ENCODE results near the gene MAX.

The MAX gene

DNA sequence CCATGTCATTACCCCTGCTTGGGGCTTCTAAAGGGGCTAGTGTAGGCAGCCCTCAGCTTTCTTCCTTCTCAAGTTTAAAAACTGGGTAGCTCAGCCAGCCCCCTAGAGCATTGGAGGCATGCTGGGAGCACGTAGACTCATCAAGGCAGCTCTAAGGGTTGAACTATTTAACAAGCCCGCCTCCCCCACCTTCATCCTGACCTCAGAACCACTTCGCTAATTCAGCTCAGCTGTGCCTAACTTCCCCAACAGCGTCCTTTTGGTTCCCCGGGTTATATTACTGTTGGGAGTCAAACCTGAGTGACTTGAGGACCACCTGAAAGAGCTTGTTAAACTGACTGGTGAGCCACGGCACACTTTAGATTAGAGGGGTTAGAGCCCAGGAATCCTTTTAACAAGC, 30.1 kb downstream of the MAX start:
- peak; percentile 19 to 37 for DNase-seq

DNA sequence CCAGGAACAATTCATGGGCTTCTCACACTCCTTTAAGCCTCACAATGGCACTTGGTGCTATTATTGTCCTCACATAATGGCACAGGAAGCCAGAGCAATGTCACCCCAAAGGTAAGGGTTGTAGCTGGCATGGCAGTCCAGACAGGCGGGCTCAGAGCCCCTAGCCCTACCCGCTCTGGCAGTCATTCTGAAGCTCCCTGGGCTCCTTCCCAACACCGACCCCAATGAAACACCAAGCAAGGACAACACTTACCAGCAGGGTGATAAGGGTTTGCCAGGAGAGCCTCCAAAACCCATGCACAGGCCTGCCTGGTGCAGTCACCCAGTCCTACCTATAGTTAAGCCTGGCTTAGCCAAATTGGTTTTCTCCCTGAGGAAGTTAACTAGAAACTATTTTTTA, 30.8 kb downstream of the MAX start:
- no peak for DNase-seq

DNA sequence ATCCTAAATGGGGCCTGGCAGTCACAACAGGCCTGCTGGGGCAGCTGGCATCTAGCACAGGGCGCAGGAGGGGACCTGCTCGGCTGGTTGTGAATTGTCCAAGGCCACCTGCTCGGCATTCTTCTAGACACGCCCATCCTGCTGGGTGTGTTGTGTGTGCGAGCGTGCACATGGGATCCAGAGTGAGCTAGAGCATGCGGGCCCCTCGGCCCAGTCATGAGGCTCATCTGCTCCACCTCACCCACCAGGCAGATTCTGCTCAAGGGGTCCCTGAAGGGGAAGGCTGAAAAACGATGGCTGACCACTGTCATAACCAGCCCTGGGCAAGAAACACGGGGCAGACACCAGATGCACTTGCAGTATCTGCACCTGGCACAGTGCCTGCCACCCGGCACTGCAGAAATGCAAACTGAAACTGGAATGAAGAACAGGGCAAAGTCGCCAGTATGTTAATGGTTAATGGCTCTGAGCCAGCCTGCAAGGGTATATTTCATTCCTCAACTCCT, 31.8 kb downstream of the MAX start:
- no peak for DNase-seq

DNA sequence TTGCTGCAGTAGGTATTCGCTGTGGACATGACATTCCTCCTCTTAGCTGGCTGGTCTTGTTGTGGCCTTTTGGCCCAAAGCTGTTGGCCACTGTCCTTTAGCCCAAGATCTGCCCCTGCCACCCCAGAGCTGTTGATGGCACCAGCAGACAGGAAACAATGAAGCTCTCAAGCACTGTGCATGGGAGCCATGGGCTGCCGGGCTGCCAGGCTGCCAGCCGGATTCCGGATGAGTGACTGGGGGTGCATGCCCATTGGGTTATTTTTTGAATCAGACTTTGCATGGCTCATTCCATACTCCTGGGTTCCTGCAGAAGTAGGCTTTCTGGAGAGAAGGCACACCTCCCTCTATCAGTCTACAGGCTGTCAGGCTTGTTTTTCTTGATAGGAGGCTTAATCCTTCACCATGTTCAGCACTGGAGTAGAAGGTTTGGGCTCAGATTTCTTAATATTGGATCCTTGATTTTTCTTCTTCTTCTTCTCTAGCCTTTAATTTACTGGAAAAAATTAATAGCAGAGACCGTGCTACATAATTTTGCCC, 32.4 kb downstream of the MAX start:
- no peak for DNase-seq

DNA sequence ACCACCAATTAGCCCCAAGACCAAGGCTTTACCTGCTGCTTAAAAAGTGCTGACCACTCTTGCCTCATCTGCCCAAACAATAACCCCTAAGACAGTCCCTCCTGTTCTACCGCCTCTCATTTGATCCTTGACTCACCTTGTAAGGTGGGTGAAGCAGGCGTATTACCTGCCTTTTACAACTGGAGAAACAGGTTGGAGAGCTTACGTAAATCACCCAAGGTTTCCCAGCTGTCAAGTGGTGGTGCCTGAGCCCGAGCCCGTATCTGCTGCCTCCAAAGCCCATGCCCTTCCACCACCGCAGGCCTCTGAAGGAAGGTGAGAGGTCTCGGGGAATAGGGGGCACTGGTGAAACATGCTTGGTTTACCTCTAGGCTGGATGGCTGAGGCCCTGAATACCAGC, 36.6 kb downstream of the MAX start:
- DNase-seq = no peak

DNA sequence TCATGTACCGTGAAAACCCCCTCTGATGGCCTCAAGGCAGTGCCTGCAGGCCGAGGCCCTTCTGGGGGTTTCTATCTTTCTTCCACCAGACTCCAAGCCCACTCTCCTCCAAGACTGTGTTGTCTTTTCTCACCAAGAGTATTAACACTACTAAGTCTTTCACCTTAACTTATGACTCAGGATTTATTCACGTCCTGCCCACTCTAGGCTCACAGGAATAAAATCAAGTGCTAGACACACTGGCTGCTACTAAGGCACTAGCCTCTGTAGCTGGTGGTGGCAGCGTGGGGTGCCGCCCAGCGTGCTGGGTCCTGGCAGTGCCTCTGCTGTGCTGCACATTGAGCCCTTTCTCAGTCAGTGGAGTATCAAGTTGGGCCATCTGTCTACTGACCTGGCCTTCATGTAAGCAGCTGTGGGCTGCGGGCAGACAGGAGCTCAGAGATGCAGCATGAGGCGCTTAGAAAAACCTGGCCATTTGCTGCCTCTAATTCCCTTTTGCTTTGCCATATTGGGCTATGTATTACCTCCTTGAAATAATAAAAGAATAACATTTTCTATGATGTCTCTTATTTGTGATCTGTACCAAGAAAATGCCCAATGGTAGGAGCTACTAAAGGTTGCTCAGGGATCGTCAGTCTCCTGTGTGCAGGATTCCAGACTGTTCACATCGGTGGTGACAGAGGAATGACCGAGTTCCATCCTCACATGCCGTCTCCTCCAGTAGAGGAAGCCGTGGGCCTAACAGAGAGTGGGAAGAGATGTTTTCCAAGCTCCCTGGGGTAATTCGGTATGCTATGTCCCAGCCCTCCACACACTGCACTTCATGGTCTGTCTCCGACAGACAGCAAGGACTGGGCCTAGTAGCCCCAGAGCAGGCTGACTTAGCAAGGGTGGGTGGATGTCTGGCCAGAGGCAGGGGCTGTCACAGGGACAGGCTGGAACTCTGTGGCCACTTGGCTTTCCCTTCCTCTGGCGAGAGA, 39.9 kb downstream of the MAX start:
- no peak for DNase-seq

DNA sequence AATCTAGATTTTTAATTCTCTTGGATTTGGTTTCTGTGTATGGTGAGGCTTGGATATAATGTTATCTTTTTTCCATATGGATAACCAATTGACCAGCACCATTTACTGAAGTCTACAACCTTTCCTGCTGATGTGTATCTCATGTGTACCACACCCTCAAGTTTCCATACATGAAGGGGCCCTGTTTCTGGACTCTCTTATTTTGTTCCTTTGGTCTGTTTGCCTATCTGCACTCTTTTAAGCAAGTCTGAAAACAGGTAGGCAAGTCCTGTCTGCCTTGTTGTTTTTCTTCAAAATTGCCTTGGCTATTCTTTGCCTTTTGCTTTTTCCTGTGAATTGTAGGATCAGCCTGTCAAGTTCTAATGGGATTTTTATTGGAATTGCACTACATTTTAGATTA, 44.6 kb downstream of the MAX start:
- no peak for DNase-seq

DNA sequence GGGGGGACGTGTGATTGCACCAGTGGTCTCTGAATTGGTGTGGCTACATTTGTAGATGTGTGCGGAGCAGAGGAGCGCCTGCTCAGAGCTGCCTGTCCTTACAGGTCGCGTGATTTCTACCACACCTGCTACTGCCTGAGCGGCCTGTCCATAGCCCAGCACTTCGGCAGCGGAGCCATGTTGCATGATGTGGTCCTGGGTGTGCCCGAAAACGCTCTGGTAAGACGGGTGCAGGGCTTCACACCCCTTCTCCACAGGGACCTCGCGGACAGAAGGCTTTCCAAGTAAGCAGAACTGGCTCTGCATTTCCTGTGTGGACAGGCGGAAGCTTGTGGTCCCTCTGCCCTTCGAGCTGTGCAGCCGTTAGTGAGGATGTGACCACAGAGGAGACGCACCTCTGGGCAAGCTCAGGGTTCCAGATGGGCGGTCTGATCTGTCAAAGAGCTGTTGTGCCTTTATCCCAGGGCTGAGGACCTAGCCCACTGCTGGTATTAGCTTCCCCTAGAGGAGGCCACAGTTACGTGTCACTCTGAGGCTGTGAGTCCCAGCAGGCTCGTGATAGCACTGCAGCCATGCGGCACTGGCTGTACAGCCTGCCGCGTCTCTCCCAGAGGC, 47.7 kb downstream of the MAX start:
- DNase-seq = peak; percentile 87 to 88

DNA sequence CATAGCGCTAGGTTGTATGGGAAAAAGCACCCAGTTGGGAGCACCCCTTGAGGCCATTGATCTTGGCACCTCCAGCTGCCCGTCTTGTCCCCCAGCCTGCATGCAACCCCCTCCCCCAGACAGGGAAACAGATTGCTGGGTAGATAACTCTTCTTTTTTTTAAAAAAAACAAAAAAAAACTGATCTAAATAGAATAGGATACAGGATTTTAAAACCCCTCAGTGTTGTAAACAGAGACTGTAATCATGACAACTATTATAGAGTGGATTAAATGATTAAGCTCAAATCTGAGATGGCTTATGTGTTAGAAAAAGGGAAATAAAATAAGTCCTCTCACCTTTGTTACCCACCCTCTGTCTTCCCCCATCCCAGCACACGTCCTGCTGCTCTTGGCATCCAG, 48.9 kb downstream of the MAX start:
- no peak for DNase-seq

DNA sequence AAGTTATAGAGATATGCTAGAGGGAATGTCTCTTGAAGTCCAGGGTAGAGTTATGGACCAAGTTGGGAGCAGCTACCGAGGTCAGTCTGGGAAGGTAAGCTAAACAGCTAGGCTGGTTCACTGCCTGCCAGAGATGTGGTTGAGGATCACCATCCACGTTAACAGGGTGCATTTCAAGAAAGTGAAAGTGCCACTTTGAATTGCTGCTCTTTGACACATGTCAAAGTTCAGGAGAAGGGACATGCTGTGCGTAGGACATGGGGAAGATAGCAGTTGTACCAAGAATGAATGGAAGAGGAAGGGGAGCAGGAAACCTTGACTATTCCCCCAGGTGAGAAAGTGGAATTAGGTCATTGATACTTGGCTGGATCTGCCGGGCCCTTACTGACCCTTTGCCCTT, 49.5 kb downstream of the MAX start:
- no peak for DNase-seq

DNA sequence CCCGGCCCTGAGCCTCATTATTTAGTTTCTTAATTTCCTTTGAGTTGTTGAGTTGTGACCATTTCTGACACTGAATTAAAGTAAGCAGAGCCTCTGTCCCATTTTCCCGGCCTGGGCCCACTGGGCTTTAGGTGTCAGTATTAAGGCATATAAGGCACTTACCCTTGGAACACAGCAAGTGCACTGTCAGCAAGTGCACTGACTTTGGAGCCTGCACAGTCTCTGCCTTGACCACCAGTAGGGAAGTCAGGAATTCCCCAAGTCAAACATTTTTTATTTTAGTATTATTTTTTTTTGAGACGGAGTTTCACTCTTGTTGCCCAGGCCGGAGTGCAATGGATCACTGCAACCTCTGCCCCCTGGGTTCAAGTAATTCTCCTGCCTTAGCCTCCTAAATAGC, 56.6 kb downstream of the MAX start:
- no peak for DNase-seq

DNA sequence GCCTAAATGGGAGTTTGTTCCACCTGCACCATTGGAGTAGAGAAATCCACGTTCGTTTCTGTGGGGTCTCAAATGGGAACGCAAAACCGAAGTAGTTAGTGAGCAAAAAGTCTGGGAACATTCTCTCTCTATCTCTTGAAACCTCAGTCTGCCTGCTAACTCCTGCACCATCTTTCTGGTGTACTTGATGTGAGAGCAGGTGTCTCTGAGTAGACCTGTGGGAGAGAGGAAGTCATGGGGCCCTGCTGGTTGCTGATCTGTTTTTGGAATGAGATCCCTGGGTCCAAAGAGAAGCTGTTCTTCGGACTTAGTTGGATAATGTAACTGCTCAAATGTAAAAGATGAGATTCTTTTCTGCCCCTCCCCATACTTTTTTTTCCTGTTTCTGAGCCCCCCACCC, 57.3 kb downstream of the MAX start:
- peak; percentile 27 to 51 for DNase-seq

DNA sequence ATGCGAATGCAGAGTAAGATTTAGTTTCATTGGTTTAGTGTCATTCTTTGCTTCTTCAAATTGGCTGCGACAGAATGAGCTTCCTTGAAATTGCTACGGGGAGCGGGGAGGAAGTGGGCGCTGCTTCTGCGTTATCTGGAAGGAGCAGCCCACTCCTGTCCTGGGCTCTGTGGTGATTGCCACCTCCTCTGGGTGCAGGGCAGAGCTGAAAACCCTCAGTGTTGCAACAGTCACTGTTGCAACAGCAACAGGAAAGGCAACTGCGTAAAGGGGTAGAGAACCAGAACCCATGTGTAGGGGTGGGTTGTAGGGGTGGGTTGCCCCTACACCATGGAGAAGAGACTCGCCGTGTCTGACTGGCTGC, 57.7 kb downstream of the MAX start:
- DNase-seq = peak; percentile 91 to 92

DNA sequence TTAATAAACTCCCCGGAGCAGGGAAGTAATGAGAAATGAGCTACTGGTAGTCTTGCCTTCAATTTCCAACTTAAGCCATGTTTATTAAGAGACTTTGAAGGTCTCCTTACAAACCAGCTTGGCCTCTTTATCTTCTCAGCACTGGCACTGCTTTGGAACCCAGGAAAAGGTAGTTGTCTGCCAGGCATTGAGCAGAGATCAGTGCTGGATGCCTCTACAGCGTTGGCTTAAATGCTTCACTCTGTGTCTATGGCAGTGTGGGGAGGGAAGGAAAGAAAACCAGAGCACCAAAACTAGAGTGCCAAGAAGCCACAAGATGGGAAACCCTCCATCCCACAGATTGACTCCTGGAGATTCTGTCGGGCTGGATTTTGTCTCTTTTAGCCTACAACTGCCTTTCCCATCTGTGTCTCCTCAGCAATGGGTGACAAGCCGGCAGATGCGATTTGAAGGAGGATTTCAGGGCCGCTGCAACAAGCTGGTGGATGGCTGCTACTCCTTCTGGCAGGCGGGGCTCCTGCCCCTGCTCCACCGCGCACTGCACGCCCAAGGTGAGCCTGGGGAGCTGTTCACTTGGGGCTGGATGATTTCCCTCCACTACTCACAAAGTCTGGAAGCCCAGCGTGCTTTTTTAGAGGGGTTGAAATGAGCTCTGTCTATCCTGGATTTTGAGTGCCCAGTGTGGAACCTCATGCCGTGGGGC, 58.3 kb downstream of the MAX start:
- DNase-seq = peak in 1 of 2 experiments; percentile 51

DNA sequence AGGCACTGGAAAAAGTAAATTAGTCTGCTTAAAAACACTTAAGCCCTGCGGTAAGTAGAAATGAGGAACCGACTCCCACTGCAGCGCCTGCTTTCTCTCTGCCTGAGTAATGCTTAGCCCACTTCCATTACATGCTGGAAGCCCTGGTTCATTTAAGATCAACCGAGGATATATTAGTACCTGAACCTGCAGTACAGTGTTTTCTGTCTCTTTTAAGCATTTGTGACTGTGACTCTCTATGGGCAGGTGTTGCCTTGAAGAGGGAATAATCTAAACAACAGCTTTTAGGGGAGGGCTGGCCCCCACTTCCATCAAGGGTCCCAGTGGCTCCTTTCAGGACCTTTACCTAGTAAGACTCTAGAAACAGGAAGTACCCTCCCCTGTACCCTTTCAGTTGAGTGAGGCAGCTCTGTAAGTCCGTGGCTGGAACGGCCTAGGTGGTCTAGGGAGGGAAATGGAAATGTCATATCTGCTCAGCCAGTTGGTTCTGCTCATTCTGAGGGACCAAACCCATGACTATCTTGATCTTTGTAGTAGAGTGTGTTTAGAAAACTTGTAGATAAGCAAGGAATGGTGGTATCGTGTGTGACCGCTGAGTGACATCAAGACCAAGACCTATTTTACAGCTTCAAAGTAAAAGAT, 59.5 kb downstream of the MAX start:
- DNase-seq = peak; percentile 89 to 93

DNA sequence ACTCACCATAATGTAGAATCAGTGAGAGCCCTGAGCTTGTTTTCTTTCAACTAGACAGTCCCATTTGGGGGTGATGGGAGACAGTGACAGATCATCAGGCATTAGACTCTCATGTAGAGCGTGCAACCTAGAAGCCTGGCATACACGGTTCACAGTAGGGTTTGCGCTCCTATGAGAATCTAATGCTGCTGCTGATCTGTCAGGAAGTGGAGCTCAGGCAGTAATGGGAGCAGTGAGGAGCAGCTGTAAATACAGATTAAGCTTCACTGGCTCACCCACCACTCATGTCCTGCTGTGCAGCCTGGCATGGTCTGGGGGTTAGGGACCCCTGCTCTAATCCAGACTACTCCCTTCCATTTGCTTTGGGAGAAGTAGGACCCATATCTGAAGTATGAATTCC, 60.0 kb downstream of the MAX start:
- peak; percentile 57 to 61 for DNase-seq

DNA sequence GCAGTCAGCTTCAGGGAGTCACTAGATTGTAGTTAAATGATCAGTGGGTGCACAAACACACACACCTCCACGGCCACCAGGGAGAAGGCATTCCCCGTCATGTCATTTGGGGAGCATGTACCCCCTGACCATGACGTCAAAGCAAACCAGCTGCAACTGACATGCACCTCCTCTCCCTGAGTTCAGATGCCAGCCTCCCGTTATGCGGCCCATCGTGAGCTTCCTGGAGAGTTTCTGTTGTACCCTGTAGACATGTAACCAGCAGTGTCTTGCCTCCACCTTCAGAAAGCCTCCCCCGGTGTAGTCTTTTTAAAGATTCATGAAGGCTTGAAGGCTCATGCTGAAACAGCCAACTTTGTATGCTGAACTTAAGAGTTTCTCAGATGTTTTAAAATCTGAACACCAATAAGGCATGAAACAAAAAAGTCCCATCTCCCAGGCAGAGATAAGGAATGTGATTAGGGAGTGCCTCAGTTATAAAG, 60.8 kb downstream of the MAX start:
- no peak for DNase-seq

DNA sequence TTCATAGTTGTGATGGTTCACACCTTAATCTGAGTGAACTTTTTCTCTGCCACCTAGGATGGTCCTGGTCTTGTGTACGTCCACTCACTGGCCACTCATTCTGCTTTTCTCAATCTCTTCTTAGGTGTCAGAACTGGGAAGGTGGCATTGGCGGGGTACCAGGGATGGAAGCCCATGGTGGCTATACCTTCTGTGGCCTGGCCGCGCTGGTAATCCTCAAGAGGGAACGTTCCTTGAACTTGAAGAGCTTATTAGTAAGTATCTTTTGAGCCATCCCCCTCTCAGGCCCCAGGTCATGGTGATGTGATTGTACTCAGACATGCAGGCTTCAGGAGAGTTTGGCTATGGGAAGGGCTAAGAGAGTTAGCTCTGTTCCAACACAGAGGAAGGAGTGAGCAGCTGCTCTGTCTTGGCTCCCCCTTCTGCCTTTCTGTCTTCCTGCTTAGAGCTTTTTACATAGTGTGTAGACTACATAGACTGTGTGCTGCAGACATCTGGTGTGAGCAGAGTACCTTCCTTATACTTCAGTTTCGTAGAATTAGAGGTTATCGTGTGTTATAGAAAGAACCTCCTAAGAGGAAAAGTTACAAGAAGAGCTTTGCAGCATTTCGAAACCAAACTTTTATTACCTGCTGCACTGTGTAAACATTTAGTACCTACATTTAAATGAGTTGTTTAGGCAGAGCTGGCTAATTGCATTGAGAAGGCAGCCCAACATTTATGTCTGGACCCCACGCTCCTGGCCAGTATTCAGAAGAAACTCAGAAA, 61.5 kb downstream of the MAX start:
- DNase-seq = peak in 1 of 2 experiments; percentile 6

DNA sequence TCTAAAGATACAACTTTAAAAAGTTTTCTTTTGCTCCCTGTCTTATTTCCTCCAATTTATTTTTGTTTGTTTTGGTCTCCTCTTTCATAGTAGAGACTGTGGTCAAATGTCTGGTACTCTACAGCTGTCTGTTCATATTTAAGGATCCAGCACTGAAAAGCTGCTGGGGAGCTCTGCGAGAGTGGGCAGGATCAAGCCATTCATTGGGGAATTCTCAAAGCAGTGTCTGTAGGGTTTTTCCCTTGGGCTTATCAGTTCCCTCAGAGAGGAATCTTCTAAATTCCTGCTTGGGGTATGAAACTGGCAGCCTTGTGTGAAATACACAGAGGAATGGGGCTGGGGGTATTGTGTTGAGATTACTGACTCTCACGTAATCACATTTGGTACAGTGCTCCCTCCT, 63.4 kb downstream of the MAX start:
- no peak for DNase-seq

DNA sequence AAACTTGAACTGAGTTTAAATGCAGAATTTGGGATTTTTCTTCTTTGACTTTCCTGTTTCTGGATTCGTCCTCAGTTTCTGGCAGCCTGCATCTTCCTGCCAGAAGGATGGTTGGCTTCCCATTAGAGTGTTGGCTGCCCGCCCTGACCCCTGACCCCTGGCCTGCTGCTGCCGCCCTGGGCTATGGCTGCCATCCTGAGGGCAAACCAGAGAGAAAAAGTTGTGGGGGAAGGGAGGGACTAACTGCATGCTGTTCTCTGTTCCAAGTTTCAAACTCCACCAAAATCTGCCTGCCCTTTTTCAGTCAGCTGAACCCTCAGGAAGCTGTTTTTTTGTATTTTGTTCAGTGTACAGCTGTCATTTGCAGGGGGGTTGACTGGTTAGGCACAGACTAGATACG, 67.3 kb downstream of the MAX start:
- DNase-seq = no peak

DNA sequence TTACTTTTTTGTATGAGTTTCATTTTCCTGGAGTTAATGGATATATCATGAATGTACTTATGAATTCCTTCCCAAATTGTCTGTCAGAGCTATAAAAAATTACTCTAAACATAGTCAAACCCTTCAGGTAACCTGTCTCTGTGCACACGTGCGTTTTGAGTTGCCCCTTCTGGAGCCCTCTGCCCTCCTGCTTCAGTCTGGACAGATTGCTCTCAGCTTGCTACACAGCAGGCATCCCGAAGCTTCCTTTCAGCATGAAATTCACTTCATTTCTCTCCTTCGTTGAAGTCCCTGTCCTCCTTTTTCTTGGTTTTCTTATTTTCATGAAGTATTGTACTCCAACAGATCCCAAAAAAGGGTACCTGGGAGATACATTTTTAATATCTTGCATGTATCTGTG, 68.3 kb downstream of the MAX start:
- DNase-seq = no peak

DNA sequence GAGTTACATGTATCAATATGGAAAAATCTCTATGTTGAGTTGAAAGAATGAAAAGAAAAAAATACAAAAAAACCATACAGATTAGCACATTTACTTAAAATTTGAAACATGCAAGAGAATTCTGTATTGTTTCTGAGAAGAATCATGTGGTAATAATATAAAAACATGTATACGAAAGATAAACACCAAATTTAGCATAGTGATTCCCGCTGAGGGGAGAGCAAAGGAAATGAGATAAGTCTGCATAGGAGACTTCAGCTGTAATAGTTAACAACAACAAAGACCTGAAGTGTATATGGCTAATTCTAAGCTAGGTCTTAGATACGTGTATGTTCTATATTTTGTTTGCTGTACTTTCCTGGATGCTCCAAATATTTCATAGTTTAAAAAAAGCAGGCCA, 69.1 kb downstream of the MAX start:
- no peak for DNase-seq

All from Kasumi-1 (cell line).